Endothelial cell of umbilical vein (primary cell): ENCODE results near the gene CLCN4.

ENCODE experiments used
- POLR2A ChIP-seq: IDR thresholded peaks from 2 replicates; pipeline ENCODE4 v1.6.1; 2012; ENCODE audit warnings: low read depth, mild to moderate bottlenecking, control low read depth, low read length
- POLR2AphosphoS5 ChIP-seq: IDR thresholded peaks from 2 replicates; pipeline ENCODE4 v1.6.1; 2012; ENCODE audit warnings: low read depth, mild to moderate bottlenecking, control low read depth, low read length, moderate library complexity; ENCODE audit not compliant: insufficient read depth
- TF ChIP-seq, protein P1 (sequence below), 2 donors: IDR thresholded peaks; 1 replicate in 1 of 2; 2 replicates in 1 of 2; pipeline ENCODE4 v1.5.1; 2011; ENCODE audit warnings: low read length in 2 of 2, mild to moderate bottlenecking in 2 of 2, moderate library complexity in 2 of 2, control low read depth in 1 of 2, inconsistent platforms in 1 of 2, low read depth in 1 of 2; ENCODE audit not compliant: insufficient read depth in 1 of 2; ENCODE audit errors: extremely low read depth in 1 of 2

DNA sequence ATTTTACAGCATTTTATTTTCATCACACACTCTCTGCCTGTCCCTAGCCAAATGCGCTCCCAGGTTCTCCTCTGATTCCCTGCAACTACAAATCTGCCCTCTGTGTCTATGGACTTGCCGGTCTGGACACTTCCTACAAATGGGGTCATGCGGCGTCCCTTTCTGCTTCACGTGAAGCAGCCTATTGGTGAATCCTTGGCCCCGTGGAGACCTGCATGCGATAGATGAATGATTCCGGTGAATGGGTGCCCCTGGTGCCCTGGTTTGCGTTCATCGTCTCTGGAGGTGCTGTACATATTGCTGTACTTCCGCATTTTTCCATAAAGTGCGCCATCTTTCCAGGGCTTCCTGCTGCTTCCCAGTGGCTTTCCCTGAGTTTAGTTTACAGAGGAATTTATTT lies 27.5 kb upstream of the CLCN4 start:
- no peak for TF ChIP-seq POLR2A
- TF ChIP-seq POLR2AphosphoS5: no peak
- TF ChIP-seq, protein P1, sequence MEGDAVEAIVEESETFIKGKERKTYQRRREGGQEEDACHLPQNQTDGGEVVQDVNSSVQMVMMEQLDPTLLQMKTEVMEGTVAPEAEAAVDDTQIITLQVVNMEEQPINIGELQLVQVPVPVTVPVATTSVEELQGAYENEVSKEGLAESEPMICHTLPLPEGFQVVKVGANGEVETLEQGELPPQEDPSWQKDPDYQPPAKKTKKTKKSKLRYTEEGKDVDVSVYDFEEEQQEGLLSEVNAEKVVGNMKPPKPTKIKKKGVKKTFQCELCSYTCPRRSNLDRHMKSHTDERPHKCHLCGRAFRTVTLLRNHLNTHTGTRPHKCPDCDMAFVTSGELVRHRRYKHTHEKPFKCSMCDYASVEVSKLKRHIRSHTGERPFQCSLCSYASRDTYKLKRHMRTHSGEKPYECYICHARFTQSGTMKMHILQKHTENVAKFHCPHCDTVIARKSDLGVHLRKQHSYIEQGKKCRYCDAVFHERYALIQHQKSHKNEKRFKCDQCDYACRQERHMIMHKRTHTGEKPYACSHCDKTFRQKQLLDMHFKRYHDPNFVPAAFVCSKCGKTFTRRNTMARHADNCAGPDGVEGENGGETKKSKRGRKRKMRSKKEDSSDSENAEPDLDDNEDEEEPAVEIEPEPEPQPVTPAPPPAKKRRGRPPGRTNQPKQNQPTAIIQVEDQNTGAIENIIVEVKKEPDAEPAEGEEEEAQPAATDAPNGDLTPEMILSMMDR (IDR thresholded peaks at IDR 0.05; ENCODE audit: extremely low read depth in 1 of 2, insufficient read depth in 1 of 2, low read depth in 1 of 2, low read length in 2 of 2): no peak
